SU-DHL-6 (cell line): Measurements from ENCODE around the gene TMEM63B.

Source experiments
- H2AFZ ChIP-seq: fragments of 200-600 bp; sonication (generic); 2 replicates; pipeline ENCODE4 v1.6.1; 2014; ENCODE audit warnings: low read depth, mild to moderate bottlenecking, moderate library complexity, mixed read lengths, antibody characterized with exemption, low read length; ENCODE audit not compliant: severe bottlenecking
- H3F3A ChIP-seq: fragments of 200-600 bp; shearing (Covaris generic); 2 replicates; pipeline ENCODE4 v1.6.0; 2016; ENCODE audit warnings: antibody characterized with exemption, mild to moderate bottlenecking; ENCODE audit not compliant: insufficient read depth
- H3K27ac ChIP-seq: fragments of 200-600 bp; sonication (generic); 2 replicates; pipeline ENCODE4 v1.5.1; 2016; ENCODE audit warnings: low read depth, mild to moderate bottlenecking, low read length, moderate library complexity, mixed read lengths
- H3K27me3 ChIP-seq: fragments of 200-600 bp; sonication (generic), shearing (Covaris generic); 2 replicates; pipeline ENCODE4 v1.6.0; 2014; ENCODE audit warnings: mild to moderate bottlenecking, low read length
- H3K36me3 ChIP-seq: fragments of 200-600 bp; sonication (generic); 2 replicates; pipeline ENCODE4 v1.6.1; 2014; ENCODE audit warnings: mild to moderate bottlenecking, low read length, mixed read lengths
- H3K4me2 ChIP-seq: fragments of 300-600, 200-600 bp; shearing (Covaris generic), sonication (generic); 2 replicates; pipeline ENCODE4 v1.6.0; 2014; ENCODE audit warnings: low read length, low read depth, mild to moderate bottlenecking; ENCODE audit not compliant: poor library complexity, severe bottlenecking
- H3K4me3 ChIP-seq: fragments of 200-600 bp; sonication (generic); 2 replicates; pipeline ENCODE4 v1.5.1; 2014; ENCODE audit warnings: antibody characterized with exemption, low read length, mild to moderate bottlenecking, mixed read lengths; ENCODE audit not compliant: insufficient read depth, poor library complexity, severe bottlenecking
- H3K79me2 ChIP-seq: fragments of 200-600 bp; sonication (generic); 2 replicates; pipeline ENCODE4 v1.6.1; 2014; ENCODE audit warnings: mild to moderate bottlenecking, low read length, moderate library complexity; ENCODE audit not compliant: insufficient read depth
- H3K9ac ChIP-seq: fragments of 200-600 bp; sonication (generic); 2 replicates; pipeline ENCODE4 v1.7.0; 2014; ENCODE audit warnings: mild to moderate bottlenecking, low read length
- H3K9me2 ChIP-seq: fragments of 200-600 bp; sonication (generic); replicated peaks from 2 replicates; pipeline ENCODE4 v1.6.1; 2014; ENCODE audit warnings: low read length; ENCODE audit not compliant: insufficient read depth
- H3K9me3 ChIP-seq: fragments of 200-600 bp; sonication (generic); 2 replicates; pipeline ENCODE4 v1.6.1; 2014; ENCODE audit warnings: low read length, mixed read lengths; ENCODE audit not compliant: insufficient read depth
- H4K20me1 ChIP-seq: fragments of 200-600 bp; sonication (generic); 2 replicates; pipeline ENCODE4 v1.6.1; 2014; ENCODE audit warnings: low read depth, mild to moderate bottlenecking, antibody characterized with exemption, low read length, moderate library complexity, mixed read lengths
- CTCF ChIP-seq: fragments of 200-600 bp; sonication (generic); IDR thresholded peaks from one replicate; pipeline ENCODE4 v1.5.1; 2017; ENCODE audit warnings: antibody characterized with exemption, mild to moderate bottlenecking, low read length, moderate library complexity; ENCODE audit not compliant: insufficient read depth, poor library complexity, severe bottlenecking
- EZH2phosphoT487 ChIP-seq: fragments of 200-600 bp; sonication (generic), shearing (Covaris generic); conservative IDR thresholded peaks from 2 replicates; pipeline ENCODE4 v1.6.1; 2018; ENCODE audit warnings: mild to moderate bottlenecking, antibody characterized with exemption, low read length, moderate library complexity, mixed read lengths

Gene TMEM63B

GRCh38 chr6:44176762-44177509 is 49.6 kb downstream of the TMEM63B start:
- no peak overlapping the region for H3K9ac ChIP-seq
- H2AFZ ChIP-seq: no peak overlapping the region
- H3K4me3 ChIP-seq: no peak overlapping the region

GRCh38 chr6:44177691-44178423 is 50.5 kb downstream of the TMEM63B start:
- no peaks in the 10 kb centered on the region for H4K20me1 ChIP-seq
- no peak overlapping the region for H3K9ac ChIP-seq
- no peaks in the 10 kb centered on the region for H3K36me3 ChIP-seq
- no peak overlapping the region for H2AFZ ChIP-seq
- no peaks in the 10 kb centered on the region for H3K9me2 ChIP-seq
- no peak for TF ChIP-seq EZH2phosphoT487
- TF ChIP-seq CTCF: no peak
- H3K27me3 ChIP-seq: no peaks in the 10 kb centered on the region
- H3F3A ChIP-seq: no peaks in the 10 kb centered on the region
- H3K27ac ChIP-seq: no peak overlapping the region
- H3K4me3 ChIP-seq: no peak overlapping the region
- H3K9me3 ChIP-seq: no peaks in the 10 kb centered on the region
- H3K79me2 ChIP-seq: no peaks in the 10 kb centered on the region
- no peak overlapping the region for H3K4me2 ChIP-seq

More at GRCh38 chr6:44176762-44177509, 49.6 kb downstream of the TMEM63B start:
- Histone ChIP-seq H3K27me3 (no peaks in the 10 kb centered on the region), H3K36me3 (no peaks in the 10 kb centered on the region), H3F3A (no peaks in the 10 kb centered on the region), H3K9me2 (no peaks in the 10 kb centered on the region), H4K20me1 (no peaks in the 10 kb centered on the region), H3K79me2 (no peaks in the 10 kb centered on the region), H3K27ac (no peak overlapping the region), H3K4me2 (no peak overlapping the region), H3K9me3 (no peaks in the 10 kb centered on the region)
- TF ChIP-seq EZH2phosphoT487: no peak
- no peak for TF ChIP-seq CTCF

GRCh38 chr6:44178424-44179071 is 51.2 kb downstream of the TMEM63B start:
- no peak overlapping the region for H3K27ac ChIP-seq
- no peak overlapping the region for H3K4me3 ChIP-seq
- H2AFZ ChIP-seq: no peak overlapping the region
- no peaks in the 10 kb centered on the region for H4K20me1 ChIP-seq
- H3K9me3 ChIP-seq: no peaks in the 10 kb centered on the region
- TF ChIP-seq CTCF (no peak), EZH2phosphoT487 (no peak)
- no peaks in the 10 kb centered on the region for H3K9me2 ChIP-seq
- H3F3A ChIP-seq: no peaks in the 10 kb centered on the region
- no peak overlapping the region for H3K4me2 ChIP-seq
- no peaks in the 10 kb centered on the region for H3K79me2 ChIP-seq
- no peaks in the 10 kb centered on the region for H3K27me3 ChIP-seq
- no peaks in the 10 kb centered on the region for H3K36me3 ChIP-seq
- H3K9ac ChIP-seq: no peak overlapping the region
